ENCODE results near the gene TNRC6A. TPM values are rescaled to one million over a fixed set of nuclear protein-coding genes. Genes with fewer than 3 reads are reported as not detected.

Gene TNRC6A
- total RNA-seq, 1 donor from 2014 or later = 92.5 TPM

DNA sequence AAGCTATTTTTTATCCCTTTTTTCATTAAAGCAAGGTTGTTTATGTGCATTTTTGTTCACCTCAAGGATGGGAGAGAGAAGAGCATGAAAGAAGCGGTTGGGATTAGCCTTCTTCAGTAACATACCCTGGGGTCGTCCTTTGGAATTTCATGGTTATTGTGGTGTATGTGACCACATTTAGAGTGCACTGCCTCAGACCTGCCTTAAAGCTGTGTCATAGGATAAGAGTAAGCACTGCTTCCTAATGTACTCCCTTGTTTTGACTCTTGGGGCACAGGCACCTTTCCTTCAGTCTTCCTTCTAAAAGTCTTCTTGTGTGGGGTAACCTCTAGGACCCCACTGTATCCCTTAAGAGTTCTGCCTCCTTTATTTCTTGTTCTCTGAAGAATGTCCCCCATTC is 28.9 kb downstream of the TNRC6A start:
- Mint-ChIP-seq H3K27me3 (no peaks in the 10 kb centered on the region), H3K4me3 (ENCODE audit: low read depth) (no peak overlapping the region), H3K9me3 (ENCODE audit: low read depth) (no peaks in the 10 kb centered on the region), H3K27ac (no peak overlapping the region), H3K4me1 (ENCODE audit: low read depth) (peaks cover 2% of the 10 kb centered on the region), H3K36me3 (ENCODE audit: insufficient read depth) (no peaks in the 10 kb centered on the region)
- TF ChIP-seq, protein P1, sequence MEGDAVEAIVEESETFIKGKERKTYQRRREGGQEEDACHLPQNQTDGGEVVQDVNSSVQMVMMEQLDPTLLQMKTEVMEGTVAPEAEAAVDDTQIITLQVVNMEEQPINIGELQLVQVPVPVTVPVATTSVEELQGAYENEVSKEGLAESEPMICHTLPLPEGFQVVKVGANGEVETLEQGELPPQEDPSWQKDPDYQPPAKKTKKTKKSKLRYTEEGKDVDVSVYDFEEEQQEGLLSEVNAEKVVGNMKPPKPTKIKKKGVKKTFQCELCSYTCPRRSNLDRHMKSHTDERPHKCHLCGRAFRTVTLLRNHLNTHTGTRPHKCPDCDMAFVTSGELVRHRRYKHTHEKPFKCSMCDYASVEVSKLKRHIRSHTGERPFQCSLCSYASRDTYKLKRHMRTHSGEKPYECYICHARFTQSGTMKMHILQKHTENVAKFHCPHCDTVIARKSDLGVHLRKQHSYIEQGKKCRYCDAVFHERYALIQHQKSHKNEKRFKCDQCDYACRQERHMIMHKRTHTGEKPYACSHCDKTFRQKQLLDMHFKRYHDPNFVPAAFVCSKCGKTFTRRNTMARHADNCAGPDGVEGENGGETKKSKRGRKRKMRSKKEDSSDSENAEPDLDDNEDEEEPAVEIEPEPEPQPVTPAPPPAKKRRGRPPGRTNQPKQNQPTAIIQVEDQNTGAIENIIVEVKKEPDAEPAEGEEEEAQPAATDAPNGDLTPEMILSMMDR (IDR thresholded peaks at IDR 0.05; ENCODE audit: unreplicated experiment) = no peak
- DNase-seq (ENCODE audit: low spot score, unreplicated experiment) = no peak

DNA sequence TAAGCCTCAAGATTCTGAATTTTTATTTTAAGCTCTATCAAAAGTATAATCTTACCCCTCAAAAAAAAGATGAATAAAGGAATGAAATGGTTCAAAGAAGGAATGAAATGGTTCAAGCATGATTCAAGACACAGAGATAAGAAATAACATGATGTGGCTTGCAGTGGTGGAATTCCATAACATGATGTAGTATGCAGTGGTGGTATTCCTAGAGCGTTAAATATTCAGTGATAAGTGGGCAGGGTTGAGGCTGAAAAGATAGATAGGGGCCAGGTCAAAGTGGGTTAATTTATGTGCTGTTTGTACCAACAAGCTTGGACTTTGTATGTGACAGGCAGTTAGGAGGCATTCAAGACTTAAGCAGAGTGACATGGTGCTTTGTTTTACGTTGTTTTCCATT is 29.6 kb downstream of the TNRC6A start:
- H3K27ac Mint-ChIP-seq = no peak overlapping the region
- H3K9me3 Mint-ChIP-seq (ENCODE audit: low read depth) = no peaks in the 10 kb centered on the region
- DNase-seq (ENCODE audit: low spot score, unreplicated experiment) = no peak
- no peaks in the 10 kb centered on the region for H3K27me3 Mint-ChIP-seq
- H3K4me3 Mint-ChIP-seq (ENCODE audit: low read depth) = no peak overlapping the region
- peaks cover 2% of the 10 kb centered on the region for H3K4me1 Mint-ChIP-seq (ENCODE audit: low read depth)
- peaks cover 2% of the 10 kb centered on the region for H3K36me3 Mint-ChIP-seq (ENCODE audit: insufficient read depth)
- TF ChIP-seq, protein P1 (IDR thresholded peaks at IDR 0.05; ENCODE audit: unreplicated experiment) = no peak

DNA sequence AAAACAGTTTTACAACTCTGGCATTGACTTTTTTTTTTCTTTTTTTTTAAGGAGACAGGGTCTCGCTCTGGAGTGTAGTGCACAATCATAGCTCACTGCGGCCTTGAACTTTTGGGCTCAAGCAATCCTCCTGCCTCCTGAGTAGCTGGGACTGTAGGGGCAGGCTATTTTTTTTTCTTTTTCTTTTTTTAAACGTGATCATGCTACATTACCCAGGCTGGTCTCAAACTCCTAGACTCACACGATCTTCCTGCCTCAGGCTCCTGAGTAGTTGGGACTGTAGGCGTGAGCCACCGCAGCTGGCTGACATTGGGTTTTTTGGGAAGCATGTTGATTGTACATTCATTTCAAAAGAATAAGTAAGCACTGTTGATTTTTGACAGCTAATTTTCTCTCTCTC is 32.1 kb downstream of the TNRC6A start:
- DNase-seq (ENCODE audit: low spot score, unreplicated experiment) = no peak
- Mint-ChIP-seq H3K9me3 (ENCODE audit: low read depth) (no peaks in the 10 kb centered on the region), H3K4me3 (ENCODE audit: low read depth) (no peak overlapping the region), H3K27me3 (no peaks in the 10 kb centered on the region), H3K27ac (peak overlapping the region; percentile 25), H3K4me1 (ENCODE audit: low read depth) (peaks cover 2% of the 10 kb centered on the region), H3K36me3 (ENCODE audit: insufficient read depth) (peaks cover 2% of the 10 kb centered on the region)
- TF ChIP-seq, protein P1 (IDR thresholded peaks at IDR 0.05; ENCODE audit: unreplicated experiment) = no peak

DNA sequence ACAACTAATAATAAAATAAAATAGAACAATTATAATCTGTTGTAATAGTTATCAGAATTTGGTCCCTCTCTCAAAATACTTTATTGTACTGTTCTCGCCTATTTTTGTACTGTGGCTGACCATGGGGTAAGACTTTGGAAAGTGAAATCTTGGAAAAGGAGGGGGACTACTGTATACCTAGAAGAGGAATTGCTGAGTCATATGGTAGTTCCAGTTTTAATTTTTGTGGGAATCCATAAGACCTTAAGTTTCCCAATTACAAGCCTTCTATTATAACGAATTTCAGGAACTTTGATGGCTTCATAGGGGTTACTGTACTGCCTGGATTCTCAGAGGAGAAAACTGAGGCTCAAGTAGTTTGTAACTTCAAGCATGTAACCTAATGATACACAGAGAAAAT is 35.5 kb downstream of the TNRC6A start:
- H3K36me3 Mint-ChIP-seq (ENCODE audit: insufficient read depth) = peaks cover 2% of the 10 kb centered on the region
- TF ChIP-seq, protein P1 (IDR thresholded peaks at IDR 0.05; ENCODE audit: unreplicated experiment) = no peak
- H3K9me3 Mint-ChIP-seq (ENCODE audit: low read depth) = no peaks in the 10 kb centered on the region
- H3K4me3 Mint-ChIP-seq (ENCODE audit: low read depth) = no peak overlapping the region
- no peaks in the 10 kb centered on the region for H3K4me1 Mint-ChIP-seq (ENCODE audit: low read depth)
- no peak for DNase-seq (ENCODE audit: low spot score, unreplicated experiment)
- H3K27me3 Mint-ChIP-seq = no peaks in the 10 kb centered on the region
- no peak overlapping the region for H3K27ac Mint-ChIP-seq

DNA sequence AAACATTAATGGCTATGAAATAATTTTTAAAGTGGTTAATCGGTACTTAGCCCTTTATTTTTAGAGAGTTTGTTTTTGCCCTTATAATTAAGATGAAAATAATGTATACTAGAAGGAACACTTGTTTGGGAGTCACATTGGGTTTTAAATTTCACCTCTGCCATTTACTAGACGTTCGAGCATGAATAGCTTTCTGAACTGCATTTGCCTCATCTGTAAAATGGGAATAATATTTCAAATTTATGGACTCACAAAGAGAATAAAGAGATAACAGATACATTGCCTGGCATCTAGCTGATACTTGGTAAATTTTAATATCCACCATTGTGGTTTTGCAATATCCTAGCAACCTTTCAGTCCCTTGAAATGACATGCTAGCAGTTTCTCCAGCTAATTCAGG is 36.6 kb downstream of the TNRC6A start:
- H3K4me3 Mint-ChIP-seq (ENCODE audit: low read depth) = no peak overlapping the region
- no peaks in the 10 kb centered on the region for H3K4me1 Mint-ChIP-seq (ENCODE audit: low read depth)
- TF ChIP-seq, protein P1 (IDR thresholded peaks at IDR 0.05; ENCODE audit: unreplicated experiment) = no peak
- H3K27me3 Mint-ChIP-seq = no peaks in the 10 kb centered on the region
- no peak overlapping the region for H3K27ac Mint-ChIP-seq
- no peaks in the 10 kb centered on the region for H3K9me3 Mint-ChIP-seq (ENCODE audit: low read depth)
- DNase-seq (ENCODE audit: low spot score, unreplicated experiment) = no peak
- peaks cover 3% of the 10 kb centered on the region for H3K36me3 Mint-ChIP-seq (ENCODE audit: insufficient read depth)

Measured in progenitor cell of endocrine pancreas (in vitro differentiated cells).